Measurements from ENCODE around the gene ADSS2.

DNA sequence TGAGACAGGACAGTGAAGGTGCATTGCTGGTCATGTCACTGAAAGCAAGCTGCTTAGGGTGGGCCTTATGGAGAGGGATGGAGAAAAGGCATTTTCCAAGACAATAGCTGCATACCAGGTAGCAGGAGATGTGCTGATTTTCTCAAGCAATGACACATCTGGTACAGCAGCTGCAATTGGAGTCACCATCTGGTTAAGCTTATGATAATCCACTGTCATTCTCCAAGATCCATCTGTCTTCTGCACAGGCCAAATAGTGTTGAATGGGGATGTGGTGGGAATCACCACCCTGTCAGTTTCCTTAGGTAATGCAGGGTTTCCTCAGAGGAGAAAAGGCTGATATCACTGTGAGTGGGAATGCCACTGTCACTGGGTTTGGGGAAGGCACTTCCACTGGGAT is 54.6 kb downstream of the ADSS2 start:
- TF ChIP-seq NRF1 (IDR thresholded peaks at IDR 0.05; ENCODE audit: low read depth, low read length) (no peak), MAX (IDR thresholded peaks at IDR 0.05; ENCODE audit: low read depth) (no peak), EP300 (IDR thresholded peaks at IDR 0.05; ENCODE audit: borderline replicate concordance in 1 of 2, low read depth in 1 of 2, low read length in 1 of 2) (no peak), RCOR1 (IDR thresholded peaks at IDR 0.05; ENCODE audit: low read length) (no peak), EZH2phosphoT487 (IDR thresholded peaks at IDR 0.05; ENCODE audit: borderline replicate concordance, low read depth) (no peak), POLR2AphosphoS5 (IDR thresholded peaks at IDR 0.05; ENCODE audit: low read depth, low read length) (no peak), YY1 (IDR thresholded peaks at IDR 0.05; ENCODE audit: low read depth) (no peak), MXI1 (IDR thresholded peaks at IDR 0.05; ENCODE audit: low read depth, low read length) (no peak), FOXM1 (IDR thresholded peaks at IDR 0.05; ENCODE audit: low read depth) (no peak), SIN3A (IDR thresholded peaks at IDR 0.05; ENCODE audit: borderline replicate concordance, low read depth, low read length) (no peak)
- TF ChIP-seq, protein P1, sequence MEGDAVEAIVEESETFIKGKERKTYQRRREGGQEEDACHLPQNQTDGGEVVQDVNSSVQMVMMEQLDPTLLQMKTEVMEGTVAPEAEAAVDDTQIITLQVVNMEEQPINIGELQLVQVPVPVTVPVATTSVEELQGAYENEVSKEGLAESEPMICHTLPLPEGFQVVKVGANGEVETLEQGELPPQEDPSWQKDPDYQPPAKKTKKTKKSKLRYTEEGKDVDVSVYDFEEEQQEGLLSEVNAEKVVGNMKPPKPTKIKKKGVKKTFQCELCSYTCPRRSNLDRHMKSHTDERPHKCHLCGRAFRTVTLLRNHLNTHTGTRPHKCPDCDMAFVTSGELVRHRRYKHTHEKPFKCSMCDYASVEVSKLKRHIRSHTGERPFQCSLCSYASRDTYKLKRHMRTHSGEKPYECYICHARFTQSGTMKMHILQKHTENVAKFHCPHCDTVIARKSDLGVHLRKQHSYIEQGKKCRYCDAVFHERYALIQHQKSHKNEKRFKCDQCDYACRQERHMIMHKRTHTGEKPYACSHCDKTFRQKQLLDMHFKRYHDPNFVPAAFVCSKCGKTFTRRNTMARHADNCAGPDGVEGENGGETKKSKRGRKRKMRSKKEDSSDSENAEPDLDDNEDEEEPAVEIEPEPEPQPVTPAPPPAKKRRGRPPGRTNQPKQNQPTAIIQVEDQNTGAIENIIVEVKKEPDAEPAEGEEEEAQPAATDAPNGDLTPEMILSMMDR (IDR thresholded peaks at IDR 0.05), result no peak
- TF ChIP-seq, protein P2, sequence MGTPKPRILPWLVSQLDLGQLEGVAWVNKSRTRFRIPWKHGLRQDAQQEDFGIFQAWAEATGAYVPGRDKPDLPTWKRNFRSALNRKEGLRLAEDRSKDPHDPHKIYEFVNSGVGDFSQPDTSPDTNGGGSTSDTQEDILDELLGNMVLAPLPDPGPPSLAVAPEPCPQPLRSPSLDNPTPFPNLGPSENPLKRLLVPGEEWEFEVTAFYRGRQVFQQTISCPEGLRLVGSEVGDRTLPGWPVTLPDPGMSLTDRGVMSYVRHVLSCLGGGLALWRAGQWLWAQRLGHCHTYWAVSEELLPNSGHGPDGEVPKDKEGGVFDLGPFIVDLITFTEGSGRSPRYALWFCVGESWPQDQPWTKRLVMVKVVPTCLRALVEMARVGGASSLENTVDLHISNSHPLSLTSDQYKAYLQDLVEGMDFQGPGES (IDR thresholded peaks at IDR 0.05; ENCODE audit: low read depth, low read length), result no peak
